Duodenal mucosa (tissue), 2 donors: ENCODE results near the gene PCID2.

ENCODE experiments used
- H3K27ac ChIP-seq: one replicate; pipeline ENCODE4 v1.7.0; 2013; ENCODE audit warnings: low read depth, low read length
- H3K27me3 ChIP-seq, 2 donors: one replicate each; pipeline ENCODE4 v1.7.0; 2013; ENCODE audit warnings: low read length in 2 of 2, control low read depth in 1 of 2; ENCODE audit not compliant: insufficient read depth in 2 of 2, control insufficient read depth in 1 of 2
- H3K36me3 ChIP-seq, 2 donors: one replicate each; pipeline ENCODE4 v1.7.0; 2013; ENCODE audit warnings: low read length in 2 of 2, control low read depth in 1 of 2; ENCODE audit not compliant: insufficient read depth in 2 of 2, control insufficient read depth in 1 of 2
- H3K4me1 ChIP-seq, 2 donors: one replicate each; pipeline ENCODE4 v1.7.0; 2013; ENCODE audit warnings: low read length in 2 of 2, control low read depth in 1 of 2; ENCODE audit not compliant: insufficient read depth in 2 of 2, control insufficient read depth in 1 of 2
- H3K4me3 ChIP-seq, 2 donors: one replicate each; pipeline ENCODE4 v1.7.0; 2013; ENCODE audit warnings: low read length in 2 of 2, low read depth in 1 of 2
- H3K9ac ChIP-seq, 2 donors: one replicate each; pipeline ENCODE4 v1.7.0; 2013; ENCODE audit warnings: low read length in 2 of 2, low read depth in 1 of 2
- H3K9me3 ChIP-seq, 2 donors: one replicate each; pipeline ENCODE4 v1.7.0; 2013; ENCODE audit warnings: low read length in 2 of 2, control low read depth in 1 of 2; ENCODE audit not compliant: control insufficient read depth in 1 of 2

PCID2 gene

GRCh38 chr13:113150550-113151365 is 57.7 kb downstream of the PCID2 start:
- Histone ChIP-seq H3K27ac (no peak overlapping the region), H3K9me3 (no peaks in the 10 kb centered on the region), H3K4me1 (peaks cover 12 to 17% of the 10 kb centered on the region in 2 donors), H3K36me3 (no peaks in the 10 kb centered on the region), H3K27me3 (peaks cover 0 to 6% of the 10 kb centered on the region in 2 donors), H3K9ac (no peak overlapping the region), H3K4me3 (no peak overlapping the region)

- Histone ChIP-seq H3K36me3 (no peaks in the 10 kb centered on the region), H3K27ac (no peak overlapping the region), H3K9ac (no peak overlapping the region), H3K9me3 (no peaks in the 10 kb centered on the region), H3K4me1 (peaks cover 12 to 17% of the 10 kb centered on the region in 2 donors), H3K27me3 (peaks cover 0 to 6% of the 10 kb centered on the region in 2 donors), H3K4me3 (no peak overlapping the region)
These were observed 58.5 kb downstream of the PCID2 start for GRCh38 chr13:113149711-113150549.

DNA sequence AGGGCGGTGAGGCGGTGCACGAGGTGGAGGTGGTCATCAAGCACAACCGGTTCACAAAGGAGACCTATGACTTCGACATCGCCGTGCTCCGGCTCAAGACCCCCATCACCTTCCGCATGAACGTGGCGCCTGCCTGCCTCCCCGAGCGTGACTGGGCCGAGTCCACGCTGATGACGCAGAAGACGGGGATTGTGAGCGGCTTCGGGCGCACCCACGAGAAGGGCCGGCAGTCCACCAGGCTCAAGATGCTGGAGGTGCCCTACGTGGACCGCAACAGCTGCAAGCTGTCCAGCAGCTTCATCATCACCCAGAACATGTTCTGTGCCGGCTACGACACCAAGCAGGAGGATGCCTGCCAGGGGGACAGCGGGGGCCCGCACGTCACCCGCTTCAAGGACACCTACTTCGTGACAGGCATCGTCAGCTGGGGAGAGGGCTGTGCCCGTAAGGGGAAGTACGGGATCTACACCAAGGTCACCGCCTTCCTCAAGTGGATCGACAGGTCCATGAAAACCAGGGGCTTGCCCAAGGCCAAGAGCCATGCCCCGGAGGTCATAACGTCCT is 59.4 kb downstream of the PCID2 start:
- H3K36me3 ChIP-seq, result no peaks in the 10 kb centered on the region
- no peak overlapping the region for H3K4me3 ChIP-seq
- H3K27ac ChIP-seq, result no peak overlapping the region
- H3K4me1 ChIP-seq, result peaks cover 8 to 17% of the 10 kb centered on the region in 2 donors
- H3K9me3 ChIP-seq, result no peaks in the 10 kb centered on the region
- H3K27me3 ChIP-seq, result peaks cover 0 to 6% of the 10 kb centered on the region in 2 donors
- H3K9ac ChIP-seq, result no peak overlapping the region

GRCh38 chr13:113148407-113148806 is 60.1 kb downstream of the PCID2 start:
- Histone ChIP-seq H3K36me3 (no peaks in the 10 kb centered on the region), H3K9me3 (no peaks in the 10 kb centered on the region)

DNA sequence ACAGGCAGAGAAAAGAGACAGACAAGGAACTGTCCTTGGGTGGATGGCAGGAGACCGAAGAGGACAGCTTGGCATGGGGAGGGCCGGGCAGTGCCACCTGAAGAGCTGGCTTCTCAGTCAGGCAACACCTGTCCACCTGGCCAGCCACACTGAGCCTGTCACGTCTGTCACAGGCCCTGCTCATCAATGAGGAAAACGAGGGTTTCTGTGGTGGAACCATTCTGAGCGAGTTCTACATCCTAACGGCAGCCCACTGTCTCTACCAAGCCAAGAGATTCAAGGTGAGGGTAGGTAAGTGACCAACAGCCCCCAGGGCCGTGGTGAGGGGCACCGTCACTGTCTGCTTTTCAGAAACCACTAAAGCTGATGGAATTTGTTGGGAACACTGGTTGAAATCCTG is 61.3 kb downstream of the PCID2 start:
- peaks cover 0 to 3% of the 10 kb centered on the region in 2 donors for H3K4me1 ChIP-seq
- H3K27ac ChIP-seq, result no peak overlapping the region
- H3K36me3 ChIP-seq, result no peaks in the 10 kb centered on the region

More at GRCh38 chr13:113148407-113148806, 60.1 kb downstream of the PCID2 start:
- Histone ChIP-seq H3K27ac (no peak overlapping the region), H3K4me3 (no peak overlapping the region), H3K4me1 (peaks cover 6 to 15% of the 10 kb centered on the region in 2 donors), H3K9ac (no peak overlapping the region), H3K27me3 (peaks cover 0 to 6% of the 10 kb centered on the region in 2 donors)

DNA sequence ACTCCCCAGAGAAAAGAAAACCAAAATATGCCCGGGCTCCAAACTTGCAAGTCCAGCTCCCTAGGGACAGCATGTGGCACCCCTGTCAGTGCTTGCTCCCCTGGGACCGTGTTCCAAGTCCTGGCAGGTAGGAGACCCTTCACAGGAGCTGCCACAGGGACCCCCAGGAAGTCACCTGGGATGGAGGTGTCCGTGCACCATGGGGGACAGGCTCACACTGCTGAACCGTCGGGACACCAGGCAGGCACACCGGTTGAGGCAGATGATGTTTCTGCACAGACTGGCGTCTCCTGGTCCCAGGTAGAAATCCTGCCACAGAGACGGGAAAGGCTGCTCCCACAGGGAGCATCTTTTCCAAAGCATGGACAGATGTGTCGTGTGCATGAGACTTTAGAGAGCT is 61.7 kb downstream of the PCID2 start:
- H3K9me3 ChIP-seq, result no peaks in the 10 kb centered on the region
- H3K4me1 ChIP-seq, result no peaks in the 10 kb centered on the region
- no peaks in the 10 kb centered on the region for H3K36me3 ChIP-seq
- no peak overlapping the region for H3K4me3 ChIP-seq
- no peak overlapping the region for H3K27ac ChIP-seq
- H3K27me3 ChIP-seq, result peaks cover 0 to 2% of the 10 kb centered on the region in 2 donors
- no peak overlapping the region for H3K9ac ChIP-seq

More for the DNA sequence above, 61.3 kb downstream of the PCID2 start:
- Histone ChIP-seq H3K27me3 (peaks cover 0 to 6% of the 10 kb centered on the region in 2 donors), H3K9me3 (no peaks in the 10 kb centered on the region), H3K9ac (no peak overlapping the region), H3K4me3 (no peak overlapping the region)

DNA sequence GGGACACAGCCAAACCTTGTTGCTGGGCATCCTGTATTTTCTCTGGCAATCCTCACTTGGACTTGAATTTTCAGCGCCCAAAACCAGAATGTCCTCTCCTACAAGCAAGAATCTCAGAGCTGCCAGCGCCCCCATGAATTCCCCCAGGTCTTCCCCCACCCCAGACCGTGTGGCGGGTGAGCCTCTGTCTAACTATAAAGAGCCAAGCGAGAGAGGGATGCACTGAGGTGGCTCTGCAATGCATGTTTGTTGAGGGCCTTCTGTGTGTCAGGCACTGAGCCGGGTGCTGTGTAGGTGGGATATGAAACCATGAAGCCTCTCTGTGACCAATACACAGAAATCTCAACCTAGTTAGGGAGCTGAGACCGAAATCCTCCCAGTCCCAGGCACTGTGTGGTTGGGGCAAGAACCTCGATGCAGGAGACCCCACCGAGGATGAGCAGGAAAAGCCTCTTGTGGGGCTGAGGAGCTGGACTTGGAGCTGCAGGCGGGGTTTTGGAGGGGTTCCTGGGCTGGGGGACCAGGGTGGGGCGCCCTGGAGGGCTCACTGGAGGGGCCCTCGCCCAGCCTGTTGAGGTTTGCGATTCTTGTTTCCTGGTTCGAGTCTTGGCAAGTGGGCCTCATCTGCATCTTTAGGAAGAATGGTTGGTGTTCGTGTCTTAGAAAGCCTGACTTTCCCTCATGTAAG is 62.4 kb downstream of the PCID2 start:
- Histone ChIP-seq H3K4me3 (no peak overlapping the region), H3K4me1 (no peaks in the 10 kb centered on the region), H3K27me3 (no peaks in the 10 kb centered on the region), H3K36me3 (no peaks in the 10 kb centered on the region), H3K9ac (no peak overlapping the region), H3K9me3 (no peaks in the 10 kb centered on the region), H3K27ac (no peak overlapping the region)

GRCh38 chr13:113145496-113145895 is 63.0 kb downstream of the PCID2 start:
- no peak overlapping the region for H3K9ac ChIP-seq
- no peak overlapping the region for H3K27ac ChIP-seq
- H3K36me3 ChIP-seq, result no peaks in the 10 kb centered on the region
- H3K27me3 ChIP-seq, result no peaks in the 10 kb centered on the region
- no peaks in the 10 kb centered on the region for H3K4me1 ChIP-seq
- no peaks in the 10 kb centered on the region for H3K9me3 ChIP-seq
- H3K4me3 ChIP-seq, result no peak overlapping the region

DNA sequence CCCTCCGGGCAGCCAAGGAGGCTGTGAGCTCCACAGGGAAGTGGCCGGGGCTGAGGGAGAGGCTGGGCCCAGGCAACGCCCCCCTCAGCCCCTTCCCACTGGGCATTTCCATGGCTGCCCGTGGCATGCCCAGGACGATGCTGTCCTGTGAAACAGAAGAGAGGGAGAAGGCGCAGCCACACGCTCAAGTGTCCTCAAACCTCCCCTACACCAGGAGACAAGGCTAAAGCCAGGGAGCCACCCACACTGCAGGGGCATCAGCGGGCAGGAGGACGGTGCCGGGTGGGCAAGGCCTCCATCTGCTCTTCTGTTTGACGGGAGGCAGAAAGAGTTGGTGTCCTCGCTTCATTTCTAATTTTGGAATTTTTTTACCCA is 64.2 kb downstream of the PCID2 start:
- Histone ChIP-seq H3K9ac (no peak overlapping the region), H3K36me3 (no peaks in the 10 kb centered on the region), H3K27me3 (no peaks in the 10 kb centered on the region), H3K9me3 (no peaks in the 10 kb centered on the region), H3K4me3 (no peak overlapping the region), H3K27ac (no peak overlapping the region), H3K4me1 (no peaks in the 10 kb centered on the region)
